HT1080 (cell line): ENCODE measurements around the gene GREB1. TPM values are rescaled to one million over a fixed set of nuclear protein-coding genes. Genes with fewer than 3 reads are reported as not detected.

Source experiments
- DNase-seq: peaks from one replicate; pipeline ENCODE4 v3.0.0-alpha.2; 2015; ENCODE audit warnings: low read depth
- total RNA-seq: library from RNA; depleted of rRNA; stranded (reverse); fragments of >200 nt; shearing (Covaris generic); gene quantifications from 2 replicates; pipeline ENCODE4 v1.2.3, GENCODE V29; 2014

GREB1 gene
- total RNA-seq, 1 experiment from 2014 or later: 1.7 TPM

DNA sequence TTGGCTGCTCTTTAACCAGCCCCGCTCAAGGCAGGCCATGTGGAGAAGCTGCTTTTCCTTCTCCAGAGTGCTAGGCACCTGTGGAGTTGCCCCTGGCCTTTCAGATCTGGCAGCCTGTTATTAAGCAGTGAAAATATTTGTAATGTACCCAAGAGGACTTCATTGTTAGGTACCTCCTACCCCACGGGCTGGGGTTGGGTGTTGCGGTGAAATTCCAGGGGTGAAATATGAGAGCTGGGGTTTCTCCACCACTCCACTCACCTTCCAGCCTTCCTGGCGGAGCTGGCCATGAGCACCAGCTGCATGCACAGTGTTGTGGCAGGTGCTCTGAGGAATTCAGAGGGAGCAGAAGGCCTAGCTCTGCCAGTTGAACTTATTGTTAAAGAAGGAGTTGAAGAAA is 97.0 kb downstream of the GREB1 start:
- no peak for DNase-seq

- no peak for DNase-seq
Observed at GRCh38 chr2:11631462-11631861, 97.6 kb downstream of the GREB1 start.

GRCh38 chr2:11633923-11634478 is 100.2 kb downstream of the GREB1 start:
- DNase-seq: no peak

GRCh38 chr2:11634584-11634983 is 100.7 kb downstream of the GREB1 start:
- DNase-seq: no peak

GRCh38 chr2:11635141-11635540 is 101.3 kb downstream of the GREB1 start:
- no peak for DNase-seq

- DNase-seq: no peak
Observed at GRCh38 chr2:11636593-11637295, 102.9 kb downstream of the GREB1 start.

GRCh38 chr2:11637546-11637945 is 103.7 kb downstream of the GREB1 start:
- no peak for DNase-seq

GRCh38 chr2:11639503-11639902 is 105.7 kb downstream of the GREB1 start:
- DNase-seq: no peak

- DNase-seq: no peak
Observed at GRCh38 chr2:11640132-11640531, 106.3 kb downstream of the GREB1 start.

GRCh38 chr2:11642972-11643371 is 109.1 kb downstream of the GREB1 start:
- no peak for DNase-seq

DNA sequence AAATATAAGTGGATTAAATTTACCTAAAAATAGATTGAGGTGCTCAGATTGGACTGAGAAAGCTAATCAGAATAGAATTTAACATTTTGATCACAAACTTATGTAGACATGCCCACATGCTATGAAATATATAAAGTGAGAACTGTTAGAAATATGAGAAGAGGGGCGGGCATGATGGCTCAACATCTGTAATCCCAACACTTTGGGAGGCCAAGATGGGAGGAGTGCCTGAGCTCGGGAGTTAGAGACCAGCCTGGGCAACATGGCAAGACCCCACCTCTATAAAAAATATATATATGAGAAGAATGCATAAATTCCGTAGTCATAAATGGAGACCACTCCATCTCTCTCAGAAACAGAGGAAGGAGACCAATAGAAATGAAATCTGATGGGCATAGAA is 110.4 kb downstream of the GREB1 start:
- DNase-seq: no peak

DNA sequence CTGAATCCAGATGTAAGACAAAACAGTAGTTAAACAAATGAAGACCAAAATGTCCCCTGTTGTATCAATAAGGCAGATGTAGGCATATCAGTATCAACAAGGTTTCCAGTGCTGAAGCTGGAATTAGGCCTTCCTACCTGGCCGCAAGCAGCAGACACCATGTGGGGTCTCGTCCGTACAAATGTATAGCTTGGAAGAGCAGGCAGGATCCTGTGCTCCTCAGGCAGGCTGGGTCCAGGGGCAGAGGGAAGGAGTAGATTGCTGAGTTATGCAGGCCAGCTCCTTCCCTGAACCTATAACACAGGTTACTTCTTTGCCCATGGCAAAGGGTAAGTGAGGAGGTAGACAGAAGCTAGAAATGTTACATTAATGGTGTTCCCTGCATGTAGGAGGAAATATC is 112.7 kb downstream of the GREB1 start:
- no peak for DNase-seq

- DNase-seq: peak; percentile 49
Observed at GRCh38 chr2:11647834-11648600, 114.2 kb downstream of the GREB1 start.

GRCh38 chr2:11649093-11649492 is 115.2 kb downstream of the GREB1 start:
- DNase-seq: no peak

DNA sequence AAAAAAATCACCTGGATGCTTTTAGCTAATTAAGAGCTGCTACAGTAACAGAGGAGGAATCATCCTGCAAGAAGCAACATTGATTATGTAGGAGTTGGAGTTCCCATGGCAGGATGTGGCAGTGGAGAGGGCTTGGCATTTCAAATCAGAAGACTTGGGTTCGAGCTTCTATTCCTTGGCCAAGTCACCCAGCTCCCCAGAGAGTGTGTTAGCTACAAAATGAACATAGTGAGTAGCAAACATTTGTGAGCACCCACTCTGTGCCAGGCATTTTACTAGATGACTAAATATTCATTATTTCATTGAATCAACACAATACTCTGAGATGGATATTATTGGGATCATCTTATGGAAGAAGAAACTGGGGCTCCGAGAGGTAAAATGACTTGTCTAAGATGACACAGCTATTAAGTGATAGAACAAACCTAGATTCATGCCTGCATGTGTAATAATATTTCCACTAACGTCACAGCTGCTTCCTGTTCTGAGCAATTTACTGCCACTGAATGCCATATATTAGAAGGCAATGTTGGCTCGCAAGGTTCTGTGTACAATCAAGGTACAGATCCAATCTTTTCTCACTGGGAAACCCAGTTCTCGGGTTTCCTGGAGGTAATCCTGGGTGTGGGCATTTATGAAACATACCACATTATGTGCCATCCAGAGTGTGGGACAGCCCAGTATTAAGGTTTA is 118.2 kb downstream of the GREB1 start:
- no peak for DNase-seq

- no peak for DNase-seq
Observed at GRCh38 chr2:11652553-11652952, 118.7 kb downstream of the GREB1 start.

DNA sequence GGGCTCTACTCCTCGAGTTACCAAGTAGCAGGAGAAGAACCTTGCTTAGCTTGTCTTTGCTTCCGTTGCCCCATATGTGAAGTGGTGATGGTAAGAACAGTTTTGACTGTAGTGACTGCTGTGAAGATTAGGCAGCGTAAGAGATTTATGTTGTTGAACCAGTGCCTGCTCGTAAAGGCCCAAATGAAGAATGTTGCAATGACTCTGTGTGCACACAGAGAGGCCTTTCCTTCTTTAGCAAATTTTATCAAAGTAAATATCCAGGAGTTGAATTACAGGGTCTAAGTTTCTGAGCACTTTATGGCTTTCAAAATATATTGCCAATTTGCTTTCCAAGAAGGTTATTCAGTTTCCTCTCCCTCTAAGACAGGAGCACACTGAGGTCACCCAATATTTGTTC is 121.7 kb downstream of the GREB1 start:
- no peak for DNase-seq

DNA sequence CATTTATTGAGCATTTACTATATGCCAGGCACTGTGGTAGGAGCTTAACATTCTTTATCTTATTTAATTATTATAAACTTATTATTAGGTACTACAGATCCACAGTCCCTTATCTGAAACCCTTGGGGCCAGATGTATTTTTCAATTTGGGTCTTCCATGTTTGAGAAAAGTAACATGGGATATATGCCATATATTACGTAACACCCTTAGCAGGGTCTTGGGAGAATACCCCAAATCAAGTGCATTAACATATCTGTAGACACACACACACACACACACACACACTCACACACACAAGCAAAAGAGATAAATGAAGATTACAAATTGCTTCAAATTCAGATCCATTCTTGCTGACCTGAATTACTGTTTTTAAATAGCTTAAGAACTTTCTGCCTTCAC is 122.4 kb downstream of the GREB1 start:
- no peak for DNase-seq

- DNase-seq: no peak
Observed at GRCh38 chr2:11656671-11657101, 122.8 kb downstream of the GREB1 start.

DNA sequence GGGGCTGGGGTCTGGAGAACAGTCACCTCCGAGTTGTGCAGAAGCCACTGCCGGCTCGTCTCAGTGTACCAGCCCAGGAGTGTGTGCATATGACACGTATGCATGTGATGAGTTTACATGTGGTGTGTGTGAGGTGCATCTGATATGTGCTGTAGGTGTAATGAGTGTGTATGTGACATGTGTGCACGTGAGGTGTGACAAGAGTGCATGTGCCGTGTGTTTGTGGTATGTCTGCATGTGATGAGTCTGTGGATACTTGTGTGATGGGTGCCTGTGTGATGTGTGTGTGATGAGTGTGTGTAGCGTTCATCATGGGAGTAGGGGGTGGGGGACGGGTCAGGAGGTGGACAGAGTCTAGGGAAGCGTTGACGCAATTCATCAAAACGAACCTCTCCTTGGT is 123.3 kb downstream of the GREB1 start:
- DNase-seq: no peak

DNA sequence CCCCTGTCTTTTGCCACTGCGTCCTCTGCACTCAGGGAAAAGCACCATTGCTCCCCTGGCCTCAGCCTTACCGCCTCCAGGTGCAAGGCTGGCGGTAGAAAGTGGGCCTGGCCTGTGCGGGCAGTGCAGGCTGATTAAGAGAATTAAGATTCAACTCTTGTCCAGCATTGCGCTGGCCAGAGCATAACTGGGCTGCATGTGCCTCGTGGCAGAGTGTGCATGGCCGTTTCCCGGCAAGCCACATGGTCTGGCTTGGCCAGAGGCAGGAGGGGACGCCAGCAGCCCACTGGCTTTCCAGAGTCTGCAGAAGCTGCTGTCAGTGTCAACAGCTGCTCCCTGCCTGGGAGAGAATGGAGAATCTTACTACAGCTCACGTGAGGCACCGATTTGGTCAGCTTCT is 123.8 kb downstream of the GREB1 start:
- no peak for DNase-seq
